Stimulated activated naive CD8-positive, alpha-beta T cell treated with anti-CD3 and anti-CD28 coated beads, Interleukin-15, amount 100 ng/mL, for 72 hours (primary cell): Measurements from ENCODE around the gene CDK7.

Experiments used
- ATAC-seq: fragments of 150-1000 bp; cut with Tn5 transposase; 2 replicates; pipeline ENCODE4 v1.10.0; 2021; ENCODE audit warnings: mild to moderate bottlenecking, moderate library complexity
- DNase-seq, 2 donors: peaks; one replicate each; pipeline ENCODE4 v3.0.0; 2021 to 2022
- H3K27ac Mint-ChIP-seq, 2 donors: one replicate each; pipeline ENCODE4 v1.8.0; 2022; ENCODE audit warnings: mild to moderate bottlenecking in 2 of 2, mixed read lengths in 2 of 2, moderate library complexity in 2 of 2
- H3K27me3 Mint-ChIP-seq: one replicate; pipeline ENCODE4 v1.8.0; 2022; ENCODE audit warnings: mixed read lengths
- H3K4me1 Mint-ChIP-seq: one replicate; pipeline ENCODE4 v1.8.0; 2022; ENCODE audit warnings: mild to moderate bottlenecking, mixed read lengths
- H3K4me3 Mint-ChIP-seq, 2 donors: one replicate each; pipeline ENCODE4 v1.8.0; 2022; ENCODE audit warnings: mild to moderate bottlenecking in 2 of 2, mixed read lengths in 2 of 2, moderate library complexity in 1 of 2
- H3K9me3 Mint-ChIP-seq, 2 donors: one replicate each; pipeline ENCODE4 v1.8.0; 2022; ENCODE audit warnings: mixed read lengths in 2 of 2

The CDK7 gene

GRCh38 chr5:69300537-69301203 lies 66.0 kb downstream of the CDK7 start:
- H3K4me3 Mint-ChIP-seq = no peak overlapping the region
- H3K4me1 Mint-ChIP-seq = no peaks in the 10 kb centered on the region
- DNase-seq = no peak
- no peak overlapping the region for H3K27ac Mint-ChIP-seq
- no peaks in the 10 kb centered on the region for H3K9me3 Mint-ChIP-seq
- H3K27me3 Mint-ChIP-seq = no peaks in the 10 kb centered on the region
- no peak for ATAC-seq

GRCh38 chr5:69305512-69305911 lies 70.8 kb downstream of the CDK7 start:
- Mint-ChIP-seq H3K4me3 (no peak overlapping the region), H3K27me3 (no peaks in the 10 kb centered on the region), H3K9me3 (peaks cover 5 to 10% of the 10 kb centered on the region in 2 donors), H3K27ac (no peak overlapping the region), H3K4me1 (no peaks in the 10 kb centered on the region)
- ATAC-seq (no peak), DNase-seq (no peak)

DNA sequence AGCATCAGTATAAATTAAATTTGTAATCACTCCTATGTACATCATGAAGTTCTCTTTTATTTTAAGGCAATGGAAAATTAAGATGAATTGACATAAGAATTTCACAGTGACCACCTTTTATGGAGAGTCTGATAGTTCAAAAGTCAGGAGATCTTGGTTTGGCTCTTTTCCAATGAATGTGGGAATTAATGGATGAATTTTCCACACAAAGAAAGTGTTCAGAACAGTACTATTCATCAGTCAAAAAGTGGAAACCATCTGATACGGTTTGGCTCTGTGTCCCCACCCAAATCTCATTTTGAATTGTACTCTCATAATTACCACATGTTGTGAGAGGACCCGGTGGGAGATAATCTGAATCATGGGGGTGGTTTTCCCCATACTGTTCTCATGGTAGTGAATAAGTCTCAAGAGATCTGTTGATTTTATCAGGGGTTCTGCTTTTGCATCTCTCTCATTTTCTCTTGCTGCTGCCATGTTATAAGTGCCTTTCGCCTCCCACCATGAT lies 73.4 kb downstream of the CDK7 start:
- ATAC-seq (no peak), DNase-seq (no peak)
- Mint-ChIP-seq H3K27me3 (no peaks in the 10 kb centered on the region), H3K9me3 (peaks cover 5 to 10% of the 10 kb centered on the region in 2 donors), H3K4me3 (no peak overlapping the region), H3K4me1 (no peaks in the 10 kb centered on the region), H3K27ac (no peak overlapping the region)

DNA sequence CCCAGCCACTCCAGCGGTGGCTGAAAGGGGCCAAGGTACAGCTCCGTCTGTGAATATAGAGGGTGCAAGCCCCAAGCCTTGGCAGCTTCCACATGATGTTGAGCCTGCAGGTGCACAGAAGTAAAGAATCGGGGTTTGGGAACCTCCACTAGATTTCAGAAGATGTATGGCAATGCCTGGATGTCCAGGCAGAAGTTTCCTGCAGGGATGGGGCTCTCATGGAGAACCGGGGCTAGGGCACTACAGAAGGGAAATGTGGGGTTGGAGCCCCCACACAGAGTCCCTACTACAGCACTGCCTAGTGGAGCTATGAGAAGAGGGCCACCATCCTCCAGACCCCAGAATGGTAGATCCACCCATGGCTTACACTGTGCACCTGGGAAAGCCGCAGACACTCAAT lies 74.7 kb downstream of the CDK7 start:
- H3K4me3 Mint-ChIP-seq = no peak overlapping the region
- H3K9me3 Mint-ChIP-seq = peaks cover 5 to 10% of the 10 kb centered on the region in 2 donors
- DNase-seq (no peak), ATAC-seq (no peak)
- no peaks in the 10 kb centered on the region for H3K27me3 Mint-ChIP-seq
- H3K4me1 Mint-ChIP-seq = no peaks in the 10 kb centered on the region
- H3K27ac Mint-ChIP-seq = peak overlapping the region in 1 of 2 donors; percentile 27

DNA sequence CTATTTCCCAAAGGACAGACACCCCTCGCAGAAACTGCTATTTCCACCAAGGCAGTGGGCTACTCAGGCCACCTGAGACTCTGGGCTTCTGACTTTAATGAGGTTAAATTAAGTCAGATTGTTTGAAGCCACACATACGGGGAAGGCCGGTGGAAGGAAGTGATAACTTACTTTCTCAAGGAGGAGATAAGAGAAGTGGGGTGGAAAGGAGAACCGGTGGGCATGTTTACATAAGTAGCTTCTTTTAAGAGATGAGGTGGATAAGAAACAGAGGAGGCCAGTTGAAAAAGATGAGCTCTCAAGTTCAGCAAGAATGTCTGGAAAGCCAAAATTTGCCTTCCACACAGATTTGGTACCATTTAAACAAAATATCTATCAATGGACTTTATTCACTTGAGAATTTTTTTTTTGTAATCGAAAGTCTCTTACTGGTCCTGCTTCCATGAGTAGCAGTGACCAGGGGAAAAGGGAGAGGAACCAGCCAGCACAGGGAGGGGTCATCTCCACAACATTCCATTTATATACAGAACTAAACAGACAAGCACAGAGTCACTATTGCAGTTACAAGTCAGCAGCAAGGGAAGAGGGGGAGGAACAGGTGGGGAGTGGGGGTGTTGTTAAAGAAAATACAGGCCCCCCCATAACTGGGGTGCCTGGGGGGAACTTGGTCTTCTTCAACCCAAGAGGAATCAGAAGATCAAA lies 77.9 kb downstream of the CDK7 start:
- H3K4me1 Mint-ChIP-seq = no peaks in the 10 kb centered on the region

GRCh38 chr5:69313428-69313827 lies 78.7 kb downstream of the CDK7 start:
- Mint-ChIP-seq H3K27ac (peak overlapping the region in 1 of 2 donors; percentile 63), H3K4me3 (no peak overlapping the region), H3K27me3 (no peaks in the 10 kb centered on the region), H3K9me3 (peaks cover 4 to 10% of the 10 kb centered on the region in 2 donors), H3K4me1 (no peaks in the 10 kb centered on the region)
- DNase-seq (no peak), ATAC-seq (no peak)

More for the DNA sequence above, 77.9 kb downstream of the CDK7 start:
- DNase-seq = no peak
- peaks cover 5 to 10% of the 10 kb centered on the region in 2 donors for H3K9me3 Mint-ChIP-seq
- H3K27me3 Mint-ChIP-seq = no peaks in the 10 kb centered on the region
- H3K4me3 Mint-ChIP-seq = no peak overlapping the region
- ATAC-seq = no peak
- H3K27ac Mint-ChIP-seq = no peak overlapping the region

- ATAC-seq (no peak), DNase-seq (no peak)
- Mint-ChIP-seq H3K4me1 (no peaks in the 10 kb centered on the region), H3K4me3 (no peak overlapping the region), H3K9me3 (no peaks in the 10 kb centered on the region), H3K27ac (no peak overlapping the region), H3K27me3 (no peaks in the 10 kb centered on the region)
Measured at GRCh38 chr5:69315972-69316371, 81.3 kb downstream of the CDK7 start.

DNA sequence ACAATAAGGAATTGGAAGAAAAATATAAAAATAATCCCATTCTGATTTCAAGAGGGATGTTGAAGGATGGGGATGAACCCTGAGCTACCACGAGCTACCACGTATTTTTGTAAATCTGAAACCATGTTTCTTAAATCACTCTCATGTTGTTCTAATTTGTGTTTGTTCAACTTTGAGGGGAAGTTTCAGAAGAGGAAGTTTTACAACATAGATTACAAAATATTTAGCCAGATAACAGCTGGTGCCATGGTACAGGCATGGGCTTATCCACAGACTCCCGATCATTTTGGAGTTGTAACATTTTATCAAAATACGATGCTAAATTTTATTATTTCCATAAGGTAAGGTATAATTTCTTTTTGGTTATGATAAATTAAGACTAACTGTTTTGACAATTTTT lies 82.7 kb downstream of the CDK7 start:
- H3K4me1 Mint-ChIP-seq = no peaks in the 10 kb centered on the region
- DNase-seq = no peak
- no peak for ATAC-seq
- H3K9me3 Mint-ChIP-seq = no peaks in the 10 kb centered on the region
- no peaks in the 10 kb centered on the region for H3K27me3 Mint-ChIP-seq
- H3K27ac Mint-ChIP-seq = no peak overlapping the region
- H3K4me3 Mint-ChIP-seq = no peak overlapping the region

GRCh38 chr5:69326365-69326764 lies 91.7 kb downstream of the CDK7 start:
- no peak for DNase-seq
- Mint-ChIP-seq H3K9me3 (no peaks in the 10 kb centered on the region), H3K4me1 (peaks cover under 1% of the 10 kb centered on the region), H3K27me3 (no peaks in the 10 kb centered on the region), H3K27ac (no peak overlapping the region), H3K4me3 (no peak overlapping the region)
- ATAC-seq = no peak
